ENCODE results near the gene CLASRP. TPM values are rescaled to one million over a fixed set of nuclear protein-coding genes. Genes with fewer than 3 reads are reported as not detected.
"Not testable (repeated sequence)": the region's sequence is repeated elsewhere in the genome, so short reads cannot be mapped to it uniquely, and the experiment has no call there.

The CLASRP gene
- total RNA-seq: 7.5 and 25.1 TPM in 2 replicates

GRCh38 chr19:45038931-45039893, at the start of gene CLASRP:
TSS of gene CLASRP (plus strand) at chr19:45039045. CDS start at chr19:45040213, 1,168 bp downstream.
- DNase-seq (ENCODE audit: low read depth): peak; percentile 64

- no peak for DNase-seq (ENCODE audit: low read depth)
Observed at GRCh38 chr19:44990459-44990858, 48.4 kb upstream of the CLASRP start.

GRCh38 chr19:44990966-44991365, 47.9 kb upstream of the CLASRP start:
- DNase-seq (ENCODE audit: low read depth): no peak

DNA sequence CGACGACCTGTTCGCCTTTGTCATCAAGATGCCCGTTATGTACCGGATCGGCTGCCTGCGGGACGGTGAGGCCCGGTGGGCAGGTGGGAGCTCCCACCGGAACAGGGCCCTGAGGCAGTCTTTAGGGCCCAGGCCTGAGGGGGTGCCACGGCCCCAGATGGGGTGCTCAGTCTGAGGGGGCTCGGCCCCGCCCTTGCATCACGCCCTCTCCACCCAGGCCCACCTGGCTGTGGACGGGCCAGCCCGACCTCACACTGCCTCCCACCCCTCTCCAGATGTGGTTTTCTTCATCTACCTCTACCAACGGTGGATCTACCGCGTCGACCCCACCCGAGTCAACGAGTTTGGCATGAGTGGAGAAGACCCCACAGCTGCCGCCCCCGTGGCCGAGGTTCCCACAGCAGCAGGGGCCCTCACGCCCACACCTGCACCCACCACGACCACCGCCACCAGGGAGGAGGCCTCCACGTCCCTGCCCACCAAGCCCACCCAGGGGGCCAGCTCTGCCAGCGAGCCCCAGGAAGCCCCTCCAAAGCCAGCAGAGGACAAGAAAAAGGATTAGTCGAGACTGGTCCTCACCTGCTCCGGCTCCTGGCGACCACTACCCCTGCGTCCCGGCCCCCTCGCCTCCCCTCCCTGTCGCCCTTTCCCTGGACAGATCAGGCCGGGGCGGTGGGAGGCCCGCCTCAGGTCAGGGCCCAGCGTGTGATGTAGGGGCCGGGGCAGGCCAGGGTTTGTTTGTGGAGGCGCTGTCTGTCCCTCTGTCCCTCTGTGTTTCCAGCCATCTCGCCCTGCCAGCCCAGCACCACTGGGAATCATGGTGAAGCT, 46.3 kb upstream of the CLASRP start:
- no peak for DNase-seq (ENCODE audit: low read depth)

GRCh38 chr19:44993526-44993925, 45.3 kb upstream of the CLASRP start:
- no peak for DNase-seq (ENCODE audit: low read depth)

GRCh38 chr19:44993926-44994537, 44.8 kb upstream of the CLASRP start:
- no peak for DNase-seq (ENCODE audit: low read depth)

- no peak for DNase-seq (ENCODE audit: low read depth)
Observed at GRCh38 chr19:44998025-44998424, 40.8 kb upstream of the CLASRP start.

DNA sequence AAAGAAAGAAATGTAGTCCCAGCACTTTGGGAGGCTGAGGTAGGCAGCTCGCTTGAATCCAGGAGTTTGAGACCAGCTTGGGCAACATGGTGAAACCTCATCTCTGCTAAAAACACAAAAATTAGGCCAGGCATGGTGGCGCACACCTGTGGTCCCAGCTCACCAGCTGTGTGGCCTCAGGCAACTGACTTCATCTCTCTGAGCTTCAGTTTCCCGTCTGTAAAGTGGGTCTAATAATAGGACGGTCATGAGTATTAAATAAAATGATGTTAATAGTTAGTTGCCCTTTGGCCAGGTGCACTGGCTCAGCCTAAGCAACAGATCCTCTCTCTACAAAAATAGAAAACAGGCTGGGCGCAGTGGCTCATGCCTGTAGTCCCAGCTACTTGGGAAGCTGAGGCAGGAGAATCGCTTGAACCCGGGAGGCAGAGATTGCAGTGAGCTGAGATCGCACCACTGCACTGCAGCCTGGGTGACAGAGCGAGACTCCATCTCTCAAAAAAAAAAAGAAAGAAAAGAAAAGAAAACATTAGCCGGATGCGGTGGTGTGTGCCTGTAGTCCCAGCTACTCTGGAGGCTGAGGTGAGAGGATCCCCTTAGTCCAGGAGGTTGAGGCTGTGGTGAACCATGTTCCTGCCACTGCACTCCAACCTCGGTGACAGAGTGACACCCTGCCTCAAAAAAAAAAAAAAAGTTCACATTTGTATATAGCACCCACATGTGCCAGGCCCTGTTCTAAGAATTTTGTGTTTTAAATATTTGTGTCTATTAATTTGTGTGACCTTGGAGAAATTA, 39.5 kb upstream of the CLASRP start:
- not testable (repeated sequence) for DNase-seq (ENCODE audit: low read depth)

- DNase-seq (ENCODE audit: low read depth): not testable (repeated sequence)
Observed at GRCh38 chr19:45000665-45001064, 38.2 kb upstream of the CLASRP start.

DNA sequence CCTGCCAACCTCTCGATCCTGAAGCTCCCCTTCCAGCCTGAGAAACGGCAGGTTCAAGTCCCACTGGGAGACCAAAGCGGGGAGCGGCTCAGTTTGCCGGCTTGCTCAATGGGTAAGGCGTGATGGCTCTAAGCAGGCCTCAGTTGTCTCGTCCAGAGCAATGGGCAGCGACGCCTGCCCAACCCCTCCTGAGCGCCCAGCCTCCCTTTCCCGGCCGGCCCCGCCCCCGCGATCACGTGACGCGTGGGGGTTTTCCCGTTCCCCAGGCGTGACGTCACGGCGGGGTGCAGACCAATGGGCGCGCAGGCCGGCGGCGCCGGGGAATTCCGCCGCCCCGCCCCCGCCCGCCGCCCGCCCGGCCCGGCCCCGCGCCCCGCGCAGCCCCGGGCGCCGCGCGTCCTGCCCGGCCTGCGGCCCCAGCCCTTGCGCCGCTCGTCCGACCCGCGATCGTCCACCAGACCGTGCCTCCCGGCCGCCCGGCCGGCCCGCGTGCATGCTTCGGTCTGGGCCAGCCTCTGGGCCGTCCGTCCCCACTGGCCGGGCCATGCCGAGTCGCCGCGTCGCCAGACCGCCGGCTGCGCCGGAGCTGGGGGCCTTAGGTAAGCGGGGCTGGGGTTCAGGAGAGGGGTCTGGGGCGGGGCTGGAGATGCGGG, 37.6 kb upstream of the CLASRP start, which contains the start of gene RELB:
Gene RELB, plus strand, starts transcription at position 378 of the 653 bp plus-strand sequence. Its CDS starts 116 bp downstream, at position 494.
- peak; percentile 45 for DNase-seq (ENCODE audit: low read depth)

GRCh38 chr19:45003485-45003884, 35.4 kb upstream of the CLASRP start:
- DNase-seq (ENCODE audit: low read depth): no peak

DNA sequence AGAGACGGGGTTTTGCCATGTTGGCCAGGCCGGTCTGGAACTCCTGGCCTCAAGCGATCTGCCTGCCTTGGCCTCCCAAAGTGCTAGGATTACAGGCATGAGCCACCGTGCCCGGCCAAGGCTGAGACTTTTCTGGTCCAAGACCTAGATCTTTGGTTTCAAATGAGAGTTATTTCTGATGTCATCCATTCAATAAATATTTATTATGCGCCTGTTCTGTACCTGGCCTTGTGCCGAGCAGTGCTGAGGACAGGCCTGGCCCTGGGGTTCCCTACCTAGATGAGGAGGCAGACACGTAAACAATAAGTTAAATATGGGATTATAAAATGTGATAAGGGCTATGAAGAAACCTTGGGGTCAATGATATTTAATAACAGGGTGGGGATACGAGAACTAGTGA, 33.1 kb upstream of the CLASRP start:
- DNase-seq (ENCODE audit: low read depth): no peak

- no peak for DNase-seq (ENCODE audit: low read depth)
Observed at GRCh38 chr19:45008552-45008951, 30.3 kb upstream of the CLASRP start.

- DNase-seq (ENCODE audit: low read depth): no peak
Observed at GRCh38 chr19:45009625-45010255, 29.1 kb upstream of the CLASRP start.

DNA sequence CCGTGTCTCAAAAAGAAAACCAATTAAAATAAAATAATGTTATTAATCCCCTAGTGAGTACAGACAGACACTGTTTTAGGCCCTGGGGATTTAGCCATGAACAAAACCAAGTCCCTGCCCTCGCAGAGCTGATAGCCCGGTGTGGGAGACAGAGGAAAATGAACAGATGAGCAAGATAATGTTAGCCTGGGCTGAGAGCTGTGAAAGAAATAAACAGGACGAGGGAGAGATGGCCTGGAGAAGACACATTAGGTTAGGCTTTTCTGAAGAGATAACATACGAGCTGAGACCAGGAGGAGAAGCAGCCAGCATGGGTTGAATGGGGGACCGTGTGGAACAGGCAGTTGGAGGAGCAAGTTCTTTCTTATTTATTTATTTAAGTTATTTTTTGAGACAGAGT, 28.5 kb upstream of the CLASRP start:
- no peak for DNase-seq (ENCODE audit: low read depth)

GRCh38 chr19:45011959-45012358, 26.9 kb upstream of the CLASRP start:
- DNase-seq (ENCODE audit: low read depth): no peak

- DNase-seq (ENCODE audit: low read depth): peak; percentile 64
Observed at GRCh38 chr19:45016388-45017314, 22.2 kb upstream of the CLASRP start.

DNA sequence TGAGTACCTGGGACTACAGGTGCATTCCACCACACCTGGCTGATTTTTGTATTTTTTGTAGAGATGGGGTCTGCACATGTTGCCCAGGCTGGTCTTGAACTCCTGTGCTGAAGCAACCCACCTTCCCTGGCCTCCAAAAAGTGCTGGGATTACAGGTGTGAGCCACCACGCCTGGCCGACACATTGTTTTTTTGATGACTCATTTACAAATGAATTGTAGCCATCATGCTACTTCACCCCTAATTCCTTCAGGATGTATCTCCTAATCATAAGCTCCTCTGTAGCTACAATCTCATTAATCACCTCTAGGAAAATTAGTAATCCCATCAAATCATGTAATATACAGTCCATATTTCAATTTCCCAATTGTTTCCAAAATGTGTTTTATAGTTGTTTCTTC, 19.7 kb upstream of the CLASRP start:
- no peak for DNase-seq (ENCODE audit: low read depth)

GRCh38 chr19:45020071-45020470, 18.8 kb upstream of the CLASRP start:
- no peak for DNase-seq (ENCODE audit: low read depth)

All from renal cortical epithelial cell (primary cell).